Erythroblast (primary cell): ENCODE data around the gene SHISA6.

ENCODE experiments used
- GATA1 ChIP-seq: IDR thresholded peaks from 2 replicates; pipeline ENCODE4 v1.6.1; 2011; ENCODE audit warnings: low read depth, mild to moderate bottlenecking, control low read depth, low read length, moderate library complexity
- POLR2A ChIP-seq: IDR thresholded peaks from 2 replicates; pipeline ENCODE4 v1.6.1; 2011; ENCODE audit warnings: mild to moderate bottlenecking, low read length

DNA sequence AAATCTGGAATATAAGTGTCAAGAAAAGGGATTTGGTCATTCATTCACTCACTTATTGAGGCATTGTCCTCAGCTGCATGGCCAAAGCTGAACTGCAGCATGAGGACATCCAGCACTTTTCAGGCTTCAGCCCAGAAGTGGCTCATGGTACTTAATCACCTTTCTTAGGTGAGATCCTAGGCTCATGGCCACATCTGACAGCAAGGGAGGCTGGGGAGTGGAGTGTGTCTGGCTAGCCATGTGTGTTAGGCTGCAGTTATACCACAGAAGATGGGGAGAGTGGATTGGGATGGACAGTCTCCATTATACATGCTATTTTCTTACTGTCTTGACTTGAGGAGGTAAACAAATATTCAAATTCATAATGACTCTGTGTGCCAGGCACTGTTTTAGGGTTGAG lies 68.8 kb downstream of the SHISA6 start:
- TF ChIP-seq POLR2A (no peak), GATA1 (no peak)
